ENCODE results near the gene SH2D1B.

DNA sequence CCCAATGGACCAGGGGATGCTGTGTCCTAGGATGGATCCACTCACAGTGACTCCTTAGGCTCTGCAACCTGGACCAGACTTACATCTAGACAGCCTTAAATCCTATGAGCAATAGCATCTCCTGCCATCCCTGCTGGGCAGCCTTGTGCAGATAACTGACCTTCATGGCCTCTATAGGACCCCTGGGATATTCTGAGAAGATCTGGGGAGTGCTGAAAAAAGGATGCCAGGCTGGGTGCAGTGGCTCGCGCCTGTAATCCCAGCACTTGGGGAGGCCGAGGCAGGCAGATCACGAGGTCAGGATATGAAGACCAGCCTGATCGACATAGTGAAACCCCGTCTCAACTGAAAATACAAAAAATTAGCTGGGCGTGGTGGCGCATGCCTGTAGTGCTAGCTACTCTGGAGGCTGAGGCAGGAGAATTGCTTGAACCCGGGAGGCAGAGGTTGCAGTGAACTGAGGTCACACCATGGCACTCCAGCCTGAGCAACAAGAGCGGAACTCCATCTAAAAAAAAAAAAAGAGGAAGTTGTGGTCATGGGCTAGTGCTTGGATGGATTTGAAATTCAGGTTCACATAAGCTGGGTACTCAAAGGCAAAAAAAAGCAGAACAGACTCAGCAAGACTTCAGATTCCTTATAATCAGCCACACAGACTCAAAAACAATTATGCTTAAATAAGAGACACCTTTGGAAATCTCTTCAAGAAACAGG is 10.9 kb upstream of the SH2D1B start:
- TF ChIP-seq, protein P1, sequence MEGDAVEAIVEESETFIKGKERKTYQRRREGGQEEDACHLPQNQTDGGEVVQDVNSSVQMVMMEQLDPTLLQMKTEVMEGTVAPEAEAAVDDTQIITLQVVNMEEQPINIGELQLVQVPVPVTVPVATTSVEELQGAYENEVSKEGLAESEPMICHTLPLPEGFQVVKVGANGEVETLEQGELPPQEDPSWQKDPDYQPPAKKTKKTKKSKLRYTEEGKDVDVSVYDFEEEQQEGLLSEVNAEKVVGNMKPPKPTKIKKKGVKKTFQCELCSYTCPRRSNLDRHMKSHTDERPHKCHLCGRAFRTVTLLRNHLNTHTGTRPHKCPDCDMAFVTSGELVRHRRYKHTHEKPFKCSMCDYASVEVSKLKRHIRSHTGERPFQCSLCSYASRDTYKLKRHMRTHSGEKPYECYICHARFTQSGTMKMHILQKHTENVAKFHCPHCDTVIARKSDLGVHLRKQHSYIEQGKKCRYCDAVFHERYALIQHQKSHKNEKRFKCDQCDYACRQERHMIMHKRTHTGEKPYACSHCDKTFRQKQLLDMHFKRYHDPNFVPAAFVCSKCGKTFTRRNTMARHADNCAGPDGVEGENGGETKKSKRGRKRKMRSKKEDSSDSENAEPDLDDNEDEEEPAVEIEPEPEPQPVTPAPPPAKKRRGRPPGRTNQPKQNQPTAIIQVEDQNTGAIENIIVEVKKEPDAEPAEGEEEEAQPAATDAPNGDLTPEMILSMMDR (conservative IDR thresholded peaks at IDR 0.05; ENCODE audit: low read depth, low read length), result no peak
- no peak for TF ChIP-seq EZH2 (IDR thresholded peaks at IDR 0.05; ENCODE audit: low read length, unreplicated experiment)
